ENCODE measurements around the gene CDC45.

DNA sequence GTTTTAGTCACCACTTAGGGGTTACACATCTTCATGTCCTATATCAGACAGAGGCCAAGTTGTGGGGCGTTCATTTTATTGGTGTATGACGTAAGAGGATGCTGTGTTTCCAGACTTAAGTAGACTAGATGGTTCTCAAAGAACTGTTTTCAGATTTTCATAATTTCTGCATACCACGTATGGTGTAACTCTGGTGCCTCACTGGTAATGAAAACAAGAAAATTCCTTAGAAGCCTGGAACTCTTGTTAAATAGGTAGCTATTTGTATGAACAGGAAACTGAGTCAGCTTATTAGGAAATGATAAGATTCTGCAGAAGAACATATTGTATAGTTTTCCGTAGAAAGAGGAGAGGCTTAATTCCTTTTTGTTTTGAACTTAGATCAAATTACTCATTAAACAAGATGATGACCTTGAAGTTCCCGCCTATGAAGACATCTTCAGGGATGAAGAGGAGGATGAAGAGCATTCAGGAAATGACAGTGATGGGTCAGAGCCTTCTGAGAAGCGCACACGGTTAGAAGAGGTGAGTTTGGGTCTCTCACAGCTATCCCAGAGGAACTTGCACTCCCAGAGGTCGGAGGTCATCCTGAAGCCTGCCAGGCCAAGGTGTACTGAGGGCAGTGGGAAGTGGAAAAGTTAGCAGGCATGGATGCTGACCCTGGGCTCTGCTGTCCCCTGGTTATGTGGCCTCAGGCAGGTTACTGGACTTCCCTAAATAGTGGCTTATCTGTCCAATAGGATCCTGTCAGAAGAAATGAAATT, 3.9 kb downstream of the CDC45 start:
- TF ChIP-seq EZH2 (IDR thresholded peaks at IDR 0.05; ENCODE audit: low read length): no peak
- TF ChIP-seq, protein P1, sequence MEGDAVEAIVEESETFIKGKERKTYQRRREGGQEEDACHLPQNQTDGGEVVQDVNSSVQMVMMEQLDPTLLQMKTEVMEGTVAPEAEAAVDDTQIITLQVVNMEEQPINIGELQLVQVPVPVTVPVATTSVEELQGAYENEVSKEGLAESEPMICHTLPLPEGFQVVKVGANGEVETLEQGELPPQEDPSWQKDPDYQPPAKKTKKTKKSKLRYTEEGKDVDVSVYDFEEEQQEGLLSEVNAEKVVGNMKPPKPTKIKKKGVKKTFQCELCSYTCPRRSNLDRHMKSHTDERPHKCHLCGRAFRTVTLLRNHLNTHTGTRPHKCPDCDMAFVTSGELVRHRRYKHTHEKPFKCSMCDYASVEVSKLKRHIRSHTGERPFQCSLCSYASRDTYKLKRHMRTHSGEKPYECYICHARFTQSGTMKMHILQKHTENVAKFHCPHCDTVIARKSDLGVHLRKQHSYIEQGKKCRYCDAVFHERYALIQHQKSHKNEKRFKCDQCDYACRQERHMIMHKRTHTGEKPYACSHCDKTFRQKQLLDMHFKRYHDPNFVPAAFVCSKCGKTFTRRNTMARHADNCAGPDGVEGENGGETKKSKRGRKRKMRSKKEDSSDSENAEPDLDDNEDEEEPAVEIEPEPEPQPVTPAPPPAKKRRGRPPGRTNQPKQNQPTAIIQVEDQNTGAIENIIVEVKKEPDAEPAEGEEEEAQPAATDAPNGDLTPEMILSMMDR (optimal IDR thresholded peaks at IDR 0.05 in 1 of 3, IDR thresholded peaks at IDR 0.05 in 1 of 3, conservative IDR thresholded peaks at IDR 0.05 in 1 of 3; ENCODE audit: extremely low read depth in 1 of 3, insufficient read depth in 2 of 3, low read length in 3 of 3): no peak
